Activated CD8-positive, alpha-beta T cell treated with anti-CD3 and anti-CD28 coated beads for 36 hours (primary cell): ENCODE data around the gene ZEB1. TPM values are rescaled to one million over a fixed set of nuclear protein-coding genes. Genes with fewer than 3 reads are reported as not detected.

Source experiments
- ATAC-seq: fragments of 200-7000 bp; cut with Tn5 transposase; one replicate; pipeline ENCODE4 v1.10.0; 2021; ENCODE audit warnings: mild to moderate bottlenecking, moderate library complexity
- CTCF ChIA-PET: fragments of 350-600 bp; sonication (Branson Sonifier 250); formaldehyde crosslinking; loops from one replicate; lab custom pipeline; 2021; ENCODE audit warnings: antibody characterized with exemption; lab: Charles Lee
- POLR2A ChIA-PET: fragments of 350-600 bp; sonication (Branson Sonifier 250); formaldehyde crosslinking; loops from one replicate; lab custom pipeline; 2021; ENCODE audit warnings: antibody characterized with exemption; lab: Charles Lee
- DNase-seq: peaks from one replicate; pipeline ENCODE4 v3.0.0-alpha.2; 2020
- H3K27ac Mint-ChIP-seq: one replicate; pipeline ENCODE4 v1.8.0; 2021; ENCODE audit warnings: mild to moderate bottlenecking, mixed read lengths
- H3K27me3 Mint-ChIP-seq: one replicate; pipeline ENCODE4 v1.8.0; 2021; ENCODE audit warnings: mixed read lengths
- H3K36me3 Mint-ChIP-seq: one replicate; pipeline ENCODE4 v1.8.0; 2021; ENCODE audit warnings: low read depth, mixed read lengths
- H3K4me1 Mint-ChIP-seq: one replicate; pipeline ENCODE4 v1.8.0; 2021; ENCODE audit warnings: low read depth, mixed read lengths
- H3K4me3 Mint-ChIP-seq: one replicate; pipeline ENCODE4 v1.8.0; 2021; ENCODE audit warnings: mild to moderate bottlenecking, moderate library complexity, mixed read lengths
- H3K9me3 Mint-ChIP-seq: one replicate; pipeline ENCODE4 v1.8.0; 2021; ENCODE audit warnings: mixed read lengths
- intact Hi-C: fragments of 100-400 bp; cut with micrococcal nuclease; formaldehyde crosslinking; loops from one replicate; pipeline ENCODE4 v1.10.0; 2022
- total RNA-seq, 2 experiments: library from RNA; stranded (reverse); gene quantifications; one replicate each; pipeline ENCODE4 v1.2.3, GENCODE V29; 2021
- TF ChIP-seq, protein P1 (sequence below): fragments of 200-600 bp; IDR thresholded peaks from one replicate; pipeline ENCODE4 v1.8.0; 2022; ENCODE audit warnings: antibody characterized with exemption, mild to moderate bottlenecking

Gene ZEB1
- total RNA-seq, 2 experiments from 2014 or later: 28.4 to 29.7 TPM

DNA sequence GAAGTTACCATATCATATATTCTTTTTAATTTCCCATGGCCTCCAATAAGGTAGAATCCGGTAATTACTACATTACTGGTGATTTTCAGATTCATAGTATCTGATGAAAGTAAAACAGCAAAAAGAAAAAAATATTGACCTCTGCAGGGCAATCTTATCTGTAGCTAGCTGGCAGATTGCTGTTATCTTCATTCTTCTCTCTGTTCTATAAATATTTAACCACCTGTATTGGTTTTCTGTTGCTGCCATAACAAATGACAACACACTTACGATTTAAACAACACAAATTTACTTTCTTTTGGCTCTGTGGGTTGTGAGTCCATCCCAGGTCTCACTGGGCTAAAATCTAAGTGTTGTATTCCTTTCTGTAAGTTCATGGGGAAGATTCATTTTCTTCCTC lies 164.5 kb downstream of the ZEB1 start:
- TF ChIP-seq, protein P1, sequence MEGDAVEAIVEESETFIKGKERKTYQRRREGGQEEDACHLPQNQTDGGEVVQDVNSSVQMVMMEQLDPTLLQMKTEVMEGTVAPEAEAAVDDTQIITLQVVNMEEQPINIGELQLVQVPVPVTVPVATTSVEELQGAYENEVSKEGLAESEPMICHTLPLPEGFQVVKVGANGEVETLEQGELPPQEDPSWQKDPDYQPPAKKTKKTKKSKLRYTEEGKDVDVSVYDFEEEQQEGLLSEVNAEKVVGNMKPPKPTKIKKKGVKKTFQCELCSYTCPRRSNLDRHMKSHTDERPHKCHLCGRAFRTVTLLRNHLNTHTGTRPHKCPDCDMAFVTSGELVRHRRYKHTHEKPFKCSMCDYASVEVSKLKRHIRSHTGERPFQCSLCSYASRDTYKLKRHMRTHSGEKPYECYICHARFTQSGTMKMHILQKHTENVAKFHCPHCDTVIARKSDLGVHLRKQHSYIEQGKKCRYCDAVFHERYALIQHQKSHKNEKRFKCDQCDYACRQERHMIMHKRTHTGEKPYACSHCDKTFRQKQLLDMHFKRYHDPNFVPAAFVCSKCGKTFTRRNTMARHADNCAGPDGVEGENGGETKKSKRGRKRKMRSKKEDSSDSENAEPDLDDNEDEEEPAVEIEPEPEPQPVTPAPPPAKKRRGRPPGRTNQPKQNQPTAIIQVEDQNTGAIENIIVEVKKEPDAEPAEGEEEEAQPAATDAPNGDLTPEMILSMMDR: no peak
- DNase-seq (no peak), ATAC-seq (no peak)
- intact Hi-C loops: no loop called here
- ChIA-PET CTCF (no interaction called here), POLR2A (no interaction called here)
- Mint-ChIP-seq H3K36me3 (peaks cover 25% of the 10 kb centered on the region), H3K9me3 (peaks cover 13% of the 10 kb centered on the region), H3K27me3 (no peaks in the 10 kb centered on the region), H3K4me1 (peaks cover 6% of the 10 kb centered on the region), H3K27ac (no peak overlapping the region), H3K4me3 (no peak overlapping the region)

DNA sequence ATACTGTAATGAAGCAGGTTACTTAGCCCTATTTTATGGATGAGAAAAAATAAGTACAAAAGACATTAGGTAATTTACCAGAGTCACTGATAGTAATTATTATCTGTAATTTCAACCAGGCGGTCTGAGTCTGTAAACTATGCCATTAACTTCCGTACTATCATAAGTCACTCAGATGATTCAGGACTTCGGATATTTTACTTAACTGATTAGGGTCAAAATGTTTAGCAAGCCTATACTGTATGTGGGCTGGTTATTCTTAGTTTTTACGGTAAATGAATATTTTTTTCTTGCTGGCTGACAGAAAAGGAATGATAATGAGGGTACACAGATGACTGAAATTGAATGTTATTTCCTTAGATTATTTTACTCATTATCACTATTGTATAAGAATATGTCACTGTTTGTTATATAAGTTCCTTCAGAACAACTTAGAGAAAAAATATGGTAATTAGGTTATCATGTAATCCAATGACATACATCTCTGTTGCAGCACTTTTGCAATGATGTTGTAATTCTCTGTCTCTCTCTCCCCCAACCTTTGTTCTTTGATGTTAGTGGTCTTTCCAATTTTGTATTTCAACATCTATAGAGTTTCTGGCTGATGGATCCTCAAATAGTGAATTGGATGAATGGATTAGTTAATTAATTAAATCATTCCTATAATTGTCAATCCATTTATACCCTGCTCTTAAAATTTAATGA lies 165.6 kb downstream of the ZEB1 start:
- POLR2A ChIA-PET: no interaction called here
- Mint-ChIP-seq H3K27me3 (no peaks in the 10 kb centered on the region), H3K9me3 (peaks cover 12% of the 10 kb centered on the region), H3K4me1 (peaks cover 3% of the 10 kb centered on the region), H3K36me3 (peaks cover 25% of the 10 kb centered on the region), H3K4me3 (no peak overlapping the region), H3K27ac (no peak overlapping the region)
- ATAC-seq: no peak
- CTCF ChIA-PET: no interaction called here
- intact Hi-C loops: no loop called here
- TF ChIP-seq, protein P1: no peak
- no peak for DNase-seq

DNA sequence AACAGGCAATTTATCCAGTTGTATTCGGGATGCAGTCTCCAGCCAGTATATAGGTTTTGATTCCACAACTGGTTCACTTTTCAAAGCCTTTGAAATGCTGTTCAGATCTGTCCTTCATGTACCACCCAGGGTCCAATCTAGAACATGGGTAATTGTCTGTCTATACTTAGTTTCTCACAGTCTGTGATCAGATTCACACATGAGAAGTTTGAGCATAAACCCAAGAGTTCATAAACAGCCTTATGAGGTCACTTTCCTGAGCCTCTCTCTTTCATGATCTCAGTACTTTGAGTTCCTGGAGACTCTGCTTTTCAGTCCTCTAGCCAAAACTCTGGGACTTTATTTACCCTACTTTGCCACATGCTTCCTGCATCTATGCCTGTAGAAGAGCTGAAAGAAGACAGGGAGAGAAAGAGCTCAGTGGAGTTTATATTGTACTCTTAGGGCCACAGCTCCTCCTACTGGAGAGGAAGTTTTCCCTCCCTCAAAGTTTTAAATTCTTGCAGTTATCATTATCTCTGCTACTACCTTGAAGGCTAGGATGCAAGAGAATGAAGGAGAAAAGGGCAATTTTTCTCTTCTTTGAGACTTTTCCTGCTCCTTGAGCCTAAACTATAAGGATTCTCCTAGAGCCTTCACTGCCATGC lies 172.0 kb downstream of the ZEB1 start:
- TF ChIP-seq, protein P1: peak; percentile 62
- Mint-ChIP-seq H3K27me3 (no peaks in the 10 kb centered on the region), H3K27ac (no peak overlapping the region), H3K9me3 (peaks cover 6% of the 10 kb centered on the region), H3K4me1 (peaks cover 8% of the 10 kb centered on the region), H3K36me3 (peaks cover 17% of the 10 kb centered on the region), H3K4me3 (no peak overlapping the region)
- CTCF ChIA-PET: interaction anchor here (0.6 to 2.3 kb wide), 16 partner anchors 9 to 707 kb away, joined by 3 to 9 read pairs (median 4); partner anchors contain the start of gene ZNF438
- intact Hi-C loops: loop anchor here (10.0 kb wide), 1 partner anchor 706 kb away; no protein-coding TSS in a partner anchor
- ATAC-seq: peak; percentile 56
- POLR2A ChIA-PET: no interaction called here
- DNase-seq: peak; percentile 37

DNA sequence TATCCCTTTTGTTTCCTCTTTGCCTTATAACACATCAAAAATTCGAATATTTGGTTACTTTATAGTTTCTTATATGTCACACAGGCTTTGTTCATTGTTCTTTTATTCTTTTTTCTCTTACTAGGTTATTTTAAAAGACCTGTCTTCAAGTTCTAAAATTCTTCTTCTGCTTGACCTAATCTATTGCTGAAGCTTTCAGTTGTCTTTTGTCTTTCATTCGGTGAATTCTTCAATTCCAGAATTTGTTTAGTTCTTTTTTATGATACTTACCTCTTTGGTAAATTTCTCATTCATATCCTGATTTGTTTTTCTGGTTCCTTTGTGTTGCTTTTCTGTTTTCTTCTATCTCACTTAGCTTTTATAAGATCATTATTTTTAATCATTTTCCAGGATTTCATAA lies 188.4 kb downstream of the ZEB1 start:
- ATAC-seq: no peak
- TF ChIP-seq, protein P1: no peak
- H3K27me3 Mint-ChIP-seq: no peaks in the 10 kb centered on the region
- no peak overlapping the region for H3K4me3 Mint-ChIP-seq
- H3K36me3 Mint-ChIP-seq: peaks cover 72% of the 10 kb centered on the region
- peaks cover 8% of the 10 kb centered on the region for H3K4me1 Mint-ChIP-seq
- DNase-seq: no peak
- intact Hi-C loops: no loop called here
- ChIA-PET POLR2A (no interaction called here), CTCF (no interaction called here)
- H3K9me3 Mint-ChIP-seq: peaks cover 42% of the 10 kb centered on the region
- H3K27ac Mint-ChIP-seq: no peak overlapping the region

DNA sequence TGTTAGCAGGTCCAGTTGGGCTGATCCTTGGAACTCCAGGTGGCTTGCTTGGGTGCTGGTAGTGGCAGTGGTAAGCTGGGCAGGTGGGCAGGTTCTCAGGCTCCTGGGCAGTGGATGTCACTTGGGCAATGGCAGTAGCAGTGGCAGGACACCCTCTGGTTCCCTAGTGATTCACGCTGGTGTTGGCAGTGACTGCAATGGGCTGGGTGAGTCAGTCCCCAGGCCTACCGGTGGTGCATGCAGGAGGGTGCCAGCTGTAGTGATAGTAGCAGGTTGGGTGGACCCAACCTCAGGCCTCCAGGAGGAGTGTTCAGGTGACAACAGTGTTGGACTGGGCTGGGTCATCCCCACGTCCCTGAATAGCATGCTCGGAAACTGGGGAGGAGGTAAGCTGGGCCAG lies 189.2 kb downstream of the ZEB1 start:
- ChIA-PET POLR2A (no interaction called here), CTCF (no interaction called here)
- H3K36me3 Mint-ChIP-seq: peaks cover 70% of the 10 kb centered on the region
- TF ChIP-seq, protein P1: no peak
- no peak for ATAC-seq
- intact Hi-C loops: no loop called here
- H3K27me3 Mint-ChIP-seq: no peaks in the 10 kb centered on the region
- no peak overlapping the region for H3K4me3 Mint-ChIP-seq
- peaks cover 8% of the 10 kb centered on the region for H3K4me1 Mint-ChIP-seq
- peaks cover 42% of the 10 kb centered on the region for H3K9me3 Mint-ChIP-seq
- H3K27ac Mint-ChIP-seq: no peak overlapping the region
- DNase-seq: no peak
